ENCODE measurements around the gene GRM1.

Gene GRM1

GRCh38 chr6:146103416-146104072 lies 74.7 kb downstream of the GRM1 start:
- Histone ChIP-seq H3K4me1 (ENCODE audit: low read length) (no peaks in the 10 kb centered on the region), H3K9me3 (ENCODE audit: insufficient read depth, low read length) (no peaks in the 10 kb centered on the region), H3K27ac (ENCODE audit: low read length) (no peak overlapping the region), H2AFZ (ENCODE audit: low read depth, low read length) (no peak overlapping the region), H3K79me2 (ENCODE audit: low read length) (no peaks in the 10 kb centered on the region), H3K36me3 (replicated peaks; ENCODE audit: low read depth, low read length) (no peaks in the 10 kb centered on the region), H3K4me3 (ENCODE audit: low read length) (no peak overlapping the region), H4K20me1 (ENCODE audit: insufficient read depth, low read length) (no peaks in the 10 kb centered on the region), H3K4me2 (ENCODE audit: low read length) (no peak overlapping the region), H3K27me3 (ENCODE audit: low read depth, low read length) (no peaks in the 10 kb centered on the region), H3K9ac (ENCODE audit: low read length) (no peak overlapping the region)
- no peak for TF ChIP-seq EZH2phosphoT487 (IDR thresholded peaks at IDR 0.05; ENCODE audit: low read depth)
- no peak for TF ChIP-seq CTCF (IDR thresholded peaks at IDR 0.05; ENCODE audit: low read depth, low read length)

GRCh38 chr6:146106532-146106931 lies 77.7 kb downstream of the GRM1 start:
- Histone ChIP-seq H3K4me2 (ENCODE audit: low read length) (no peak overlapping the region), H3K27ac (ENCODE audit: low read length) (no peak overlapping the region), H2AFZ (ENCODE audit: low read depth, low read length) (no peak overlapping the region), H3K4me1 (ENCODE audit: low read length) (no peaks in the 10 kb centered on the region), H3K9me3 (ENCODE audit: insufficient read depth, low read length) (no peaks in the 10 kb centered on the region), H3K4me3 (ENCODE audit: low read length) (no peak overlapping the region), H3K9ac (ENCODE audit: low read length) (no peak overlapping the region), H4K20me1 (ENCODE audit: insufficient read depth, low read length) (no peaks in the 10 kb centered on the region), H3K36me3 (replicated peaks; ENCODE audit: low read depth, low read length) (no peaks in the 10 kb centered on the region), H3K27me3 (ENCODE audit: low read depth, low read length) (no peaks in the 10 kb centered on the region), H3K79me2 (ENCODE audit: low read length) (no peaks in the 10 kb centered on the region)
- TF ChIP-seq EZH2phosphoT487 (IDR thresholded peaks at IDR 0.05; ENCODE audit: low read depth) = no peak
- TF ChIP-seq CTCF (IDR thresholded peaks at IDR 0.05; ENCODE audit: low read depth, low read length) = no peak

GRCh38 chr6:146110990-146111389 lies 82.1 kb downstream of the GRM1 start:
- Histone ChIP-seq H3K79me2 (ENCODE audit: low read length) (no peaks in the 10 kb centered on the region), H3K9ac (ENCODE audit: low read length) (no peak overlapping the region), H4K20me1 (ENCODE audit: insufficient read depth, low read length) (no peaks in the 10 kb centered on the region), H3K36me3 (replicated peaks; ENCODE audit: low read depth, low read length) (no peaks in the 10 kb centered on the region), H2AFZ (ENCODE audit: low read depth, low read length) (no peak overlapping the region), H3K27me3 (ENCODE audit: low read depth, low read length) (no peaks in the 10 kb centered on the region), H3K4me3 (ENCODE audit: low read length) (no peak overlapping the region), H3K27ac (ENCODE audit: low read length) (no peak overlapping the region), H3K4me1 (ENCODE audit: low read length) (no peaks in the 10 kb centered on the region), H3K9me3 (ENCODE audit: insufficient read depth, low read length) (no peaks in the 10 kb centered on the region), H3K4me2 (ENCODE audit: low read length) (no peak overlapping the region)
- no peak for TF ChIP-seq CTCF (IDR thresholded peaks at IDR 0.05; ENCODE audit: low read depth, low read length)
- no peak for TF ChIP-seq EZH2phosphoT487 (IDR thresholded peaks at IDR 0.05; ENCODE audit: low read depth)

- Histone ChIP-seq H3K9ac (ENCODE audit: low read length) (no peak overlapping the region), H3K9me3 (ENCODE audit: insufficient read depth, low read length) (no peaks in the 10 kb centered on the region), H3K4me1 (ENCODE audit: low read length) (no peaks in the 10 kb centered on the region), H3K4me2 (ENCODE audit: low read length) (no peak overlapping the region), H3K27me3 (ENCODE audit: low read depth, low read length) (no peaks in the 10 kb centered on the region), H3K79me2 (ENCODE audit: low read length) (no peaks in the 10 kb centered on the region), H3K27ac (ENCODE audit: low read length) (no peak overlapping the region), H3K4me3 (ENCODE audit: low read length) (no peak overlapping the region), H3K36me3 (replicated peaks; ENCODE audit: low read depth, low read length) (no peaks in the 10 kb centered on the region), H2AFZ (ENCODE audit: low read depth, low read length) (no peak overlapping the region), H4K20me1 (ENCODE audit: insufficient read depth, low read length) (no peaks in the 10 kb centered on the region)
- no peak for TF ChIP-seq CTCF (IDR thresholded peaks at IDR 0.05; ENCODE audit: low read depth, low read length)
- TF ChIP-seq EZH2phosphoT487 (IDR thresholded peaks at IDR 0.05; ENCODE audit: low read depth) = no peak
Measured at GRCh38 chr6:146111881-146112450, 83.1 kb downstream of the GRM1 start.

All from OCI-LY3 (cell line).